22Rv1 (cell line): ENCODE data around the gene ADAMTS2.

Experiments used
- H3K27ac ChIP-seq: fragments of 450-650 bp; 2 replicates; pipeline ENCODE4 v1.5.1; 2017
- ZFX ChIP-seq: fragments of 450-650 bp; IDR thresholded peaks from 2 replicates; pipeline ENCODE4 v1.6.1; 2017; ENCODE audit warnings: antibody characterized with exemption, borderline replicate concordance
- TF ChIP-seq, protein P1 (sequence below): fragments of 450-650 bp; IDR thresholded peaks from 2 replicates; pipeline ENCODE4 v1.5.1; 2017; ENCODE audit warnings: mild to moderate bottlenecking

The ADAMTS2 gene

DNA sequence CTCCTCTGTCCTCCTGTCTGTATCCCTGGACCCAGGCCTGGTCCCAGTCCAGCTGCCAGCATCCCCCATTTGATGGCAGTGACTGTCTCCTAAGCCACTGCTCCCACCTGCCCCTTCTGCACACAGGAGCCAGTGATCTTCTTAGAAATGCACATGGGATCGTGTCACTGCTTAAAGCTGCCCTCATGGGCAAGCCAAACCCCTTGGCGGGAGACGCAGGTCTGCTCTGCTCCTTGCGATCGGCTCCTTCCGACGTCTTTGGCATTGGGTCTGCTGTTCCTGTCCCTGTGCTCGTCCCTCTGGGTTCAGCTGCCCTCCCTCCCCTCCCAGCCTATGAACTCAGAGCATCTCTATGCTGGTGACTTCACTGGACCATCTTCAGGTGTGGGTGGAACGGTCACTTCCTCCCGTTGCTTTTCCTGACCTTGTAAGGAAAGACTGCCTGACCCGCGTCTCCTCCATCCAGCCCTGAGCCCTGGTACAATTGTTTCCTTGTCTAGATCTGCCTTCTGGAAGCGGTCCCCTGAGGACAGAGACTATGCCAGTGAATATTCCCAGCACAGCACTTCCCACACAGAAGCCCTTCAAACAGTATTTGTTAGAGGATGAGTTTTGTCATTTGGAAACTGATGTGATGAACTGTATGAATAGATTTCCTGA lies 168.6 kb downstream of the ADAMTS2 start:
- H3K27ac ChIP-seq = no peak overlapping the region
- no peak for TF ChIP-seq ZFX
- TF ChIP-seq, protein P1, sequence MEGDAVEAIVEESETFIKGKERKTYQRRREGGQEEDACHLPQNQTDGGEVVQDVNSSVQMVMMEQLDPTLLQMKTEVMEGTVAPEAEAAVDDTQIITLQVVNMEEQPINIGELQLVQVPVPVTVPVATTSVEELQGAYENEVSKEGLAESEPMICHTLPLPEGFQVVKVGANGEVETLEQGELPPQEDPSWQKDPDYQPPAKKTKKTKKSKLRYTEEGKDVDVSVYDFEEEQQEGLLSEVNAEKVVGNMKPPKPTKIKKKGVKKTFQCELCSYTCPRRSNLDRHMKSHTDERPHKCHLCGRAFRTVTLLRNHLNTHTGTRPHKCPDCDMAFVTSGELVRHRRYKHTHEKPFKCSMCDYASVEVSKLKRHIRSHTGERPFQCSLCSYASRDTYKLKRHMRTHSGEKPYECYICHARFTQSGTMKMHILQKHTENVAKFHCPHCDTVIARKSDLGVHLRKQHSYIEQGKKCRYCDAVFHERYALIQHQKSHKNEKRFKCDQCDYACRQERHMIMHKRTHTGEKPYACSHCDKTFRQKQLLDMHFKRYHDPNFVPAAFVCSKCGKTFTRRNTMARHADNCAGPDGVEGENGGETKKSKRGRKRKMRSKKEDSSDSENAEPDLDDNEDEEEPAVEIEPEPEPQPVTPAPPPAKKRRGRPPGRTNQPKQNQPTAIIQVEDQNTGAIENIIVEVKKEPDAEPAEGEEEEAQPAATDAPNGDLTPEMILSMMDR = no peak

DNA sequence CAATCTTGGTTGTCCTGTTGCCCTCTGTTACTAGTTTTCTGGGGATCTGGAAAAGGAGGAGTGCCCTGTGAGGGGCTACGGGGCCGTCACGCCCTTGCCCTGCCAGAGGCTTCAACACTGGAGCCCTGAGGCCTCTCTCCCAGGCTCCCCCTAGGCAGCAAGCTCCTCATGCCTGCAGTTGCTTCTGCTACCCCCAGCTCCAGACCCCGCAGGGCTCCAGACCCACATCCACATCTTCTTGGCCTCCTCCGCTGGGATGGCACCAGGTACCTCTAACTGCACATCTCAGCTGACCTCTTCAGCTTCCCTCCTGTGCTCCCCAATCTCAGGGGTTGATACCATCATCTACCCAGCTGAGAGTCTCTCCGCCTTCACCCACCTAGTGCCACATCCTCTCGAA lies 169.1 kb downstream of the ADAMTS2 start:
- no peak overlapping the region for H3K27ac ChIP-seq
- no peak for TF ChIP-seq ZFX

DNA sequence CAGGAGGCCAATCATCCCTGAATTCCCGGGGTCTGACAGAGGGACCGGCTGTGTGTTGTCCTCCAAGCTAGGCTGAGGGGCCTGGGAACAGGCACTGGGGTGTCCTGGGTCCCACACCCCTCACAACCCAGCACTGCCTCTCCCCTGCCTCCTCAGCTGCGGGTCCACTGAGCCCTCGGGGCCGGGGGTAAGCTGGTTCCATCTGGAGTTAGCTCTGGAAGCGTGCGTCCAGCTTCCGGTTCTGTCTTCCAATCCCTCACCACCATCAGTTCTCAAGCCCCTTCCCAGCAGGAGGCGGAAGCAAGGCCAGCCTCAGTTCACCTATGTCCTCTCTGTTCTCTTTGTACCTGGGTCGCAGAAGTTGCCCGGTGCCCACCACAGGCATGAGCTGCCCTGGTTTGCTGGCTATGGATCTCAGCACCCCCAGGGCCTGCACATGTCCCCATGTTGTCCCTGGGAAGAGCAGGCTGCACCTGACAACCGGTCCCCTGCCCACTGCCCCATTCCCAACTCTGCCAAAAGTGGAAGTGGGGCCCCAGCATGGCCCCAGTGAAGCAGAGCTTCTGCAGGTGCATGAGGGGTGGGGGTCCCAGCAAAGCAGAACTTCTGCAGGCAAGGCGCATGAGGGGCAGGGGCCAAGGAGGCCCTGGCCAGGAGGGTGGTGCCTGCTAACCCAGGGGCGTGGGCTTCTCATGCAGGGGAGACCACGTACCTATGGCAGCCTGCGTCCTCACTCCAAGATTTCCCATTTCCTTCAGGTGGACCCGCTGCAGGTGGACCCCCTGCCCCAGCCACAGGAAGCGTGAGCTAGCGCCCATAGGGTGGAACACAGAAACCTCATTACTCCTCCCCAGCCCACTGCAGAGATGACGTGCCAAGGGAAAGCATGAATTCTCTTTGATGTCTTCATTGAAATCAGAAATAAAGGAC lies 173.2 kb downstream of the ADAMTS2 start:
- TF ChIP-seq ZFX = no peak
- TF ChIP-seq, protein P1 = no peak
- H3K27ac ChIP-seq = no peak overlapping the region

DNA sequence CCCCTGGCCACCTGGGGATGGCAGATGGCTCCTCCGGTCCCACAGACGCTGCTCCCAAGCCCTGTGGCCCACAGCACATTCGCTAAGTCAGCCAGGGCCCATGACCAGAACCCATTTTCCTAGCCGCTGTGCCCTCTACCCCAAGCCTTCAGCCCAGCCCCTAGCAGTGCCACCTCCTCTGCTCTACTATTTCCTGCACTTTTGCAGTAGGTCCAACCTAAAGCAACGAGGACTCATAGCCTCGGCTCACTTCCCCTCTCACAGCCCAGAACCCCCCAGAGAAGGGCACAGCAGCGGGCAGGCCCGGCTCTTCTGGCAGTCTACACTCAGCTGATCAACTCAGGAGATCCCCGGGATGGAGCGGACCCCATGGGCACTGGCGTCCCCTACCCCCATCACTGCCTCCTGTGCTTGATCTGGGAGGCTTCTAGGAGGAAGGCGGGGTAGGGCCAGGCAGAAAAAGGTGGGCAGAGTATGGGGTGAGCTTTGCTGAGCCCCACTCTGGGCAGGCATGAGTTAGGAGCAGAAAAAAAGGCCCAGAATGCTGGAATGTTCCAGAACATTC lies 173.9 kb downstream of the ADAMTS2 start:
- H3K27ac ChIP-seq = no peak overlapping the region
- TF ChIP-seq, protein P1 = no peak
- TF ChIP-seq ZFX = no peak

DNA sequence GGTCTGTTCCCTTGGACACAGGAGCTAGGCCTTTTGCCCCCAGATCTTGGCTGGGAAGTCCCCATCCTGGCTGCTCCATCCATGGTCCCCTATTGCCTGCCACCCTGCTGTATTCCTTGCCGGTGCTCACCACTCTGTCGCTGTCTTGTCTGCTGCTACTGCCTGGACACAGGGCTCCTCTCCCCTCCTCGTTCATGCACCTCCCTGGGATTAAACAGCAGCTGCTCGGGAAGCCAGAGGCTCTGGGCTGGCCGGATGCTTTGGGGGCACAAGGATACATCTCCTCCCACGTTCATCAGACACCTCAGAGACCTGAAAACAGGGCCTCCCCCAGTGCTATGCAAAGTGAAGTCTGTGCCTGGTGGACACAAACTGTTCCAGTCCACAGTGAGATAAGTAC lies 174.7 kb downstream of the ADAMTS2 start:
- no peak overlapping the region for H3K27ac ChIP-seq
- TF ChIP-seq, protein P1 = no peak
- TF ChIP-seq ZFX = no peak

DNA sequence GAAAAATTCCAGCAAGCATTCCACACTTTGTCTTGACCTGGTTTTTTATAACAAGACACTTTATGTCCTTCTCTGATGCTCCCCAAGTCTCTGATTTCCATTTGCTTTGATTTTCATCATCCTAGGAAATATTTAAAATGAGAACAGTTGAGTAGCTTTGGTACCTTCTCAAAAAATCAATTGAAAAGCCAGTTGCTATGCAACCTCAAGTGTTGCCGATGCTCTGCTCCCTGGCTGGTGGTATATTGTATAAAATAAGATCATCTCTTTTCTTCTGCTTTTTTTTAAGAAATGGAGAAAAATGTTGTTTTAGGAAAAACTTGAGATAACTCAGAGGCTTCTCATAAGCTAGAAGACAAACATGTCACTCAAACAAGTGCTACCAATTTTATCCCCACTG lies 175.4 kb downstream of the ADAMTS2 start:
- H3K27ac ChIP-seq = no peak overlapping the region
- TF ChIP-seq ZFX = no peak
- TF ChIP-seq, protein P1 = no peak

DNA sequence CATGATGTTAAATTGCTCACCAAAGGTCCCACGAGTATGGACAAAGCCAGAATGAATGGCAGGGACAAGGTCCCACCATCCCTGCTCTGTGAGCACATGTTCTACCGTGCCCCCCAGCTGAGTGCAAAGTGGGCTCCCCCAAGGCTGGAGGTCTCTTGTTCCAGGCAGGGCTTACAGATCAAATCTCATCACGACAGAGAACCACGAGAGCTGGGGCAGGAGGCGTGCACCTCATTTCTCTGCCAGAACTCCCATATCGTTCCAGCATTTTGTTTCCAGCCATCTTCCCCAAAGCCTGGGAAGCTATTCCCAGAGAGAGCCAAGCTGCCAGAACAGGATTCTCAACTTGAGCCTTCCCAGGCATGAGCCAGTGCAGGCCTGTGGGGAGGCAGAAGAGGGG lies 176.6 kb downstream of the ADAMTS2 start:
- TF ChIP-seq, protein P1 = no peak
- no peak for TF ChIP-seq ZFX

More for the DNA sequence above, 176.6 kb downstream of the ADAMTS2 start:
- H3K27ac ChIP-seq = no peak overlapping the region
